ENCODE measurements around the gene ANKRD39. TPM values are rescaled to one million over a fixed set of nuclear protein-coding genes. Genes with fewer than 3 reads are reported as not detected.

ANKRD39 gene
- total and polyA plus RNA-seq, 9 of the 15 experiments (the other 6 are each of a cell fraction or from before 2014, with no cell fraction given), result 8.2 to 33.1 (median 23.8) TPM

- TF ChIP-seq ZNF318 (IDR thresholded peaks at IDR 0.05; ENCODE audit: borderline replicate concordance in 1 of 2, low read depth in 1 of 2) (no peak), MYNN (IDR thresholded peaks at IDR 0.05) (peak; percentile 30; the same call in 1 of the 2 replicates), MYNN (CRISPR knock-in tag; IDR thresholded peaks at IDR 0.05) (no peak), CXXC5 (CRISPR knock-in tag; IDR thresholded peaks at IDR 0.05) (peak; percentile 91), SAP30 (IDR thresholded peaks at IDR 0.05; ENCODE audit: borderline replicate concordance, insufficient read depth, low read depth, low read length, poor library complexity, severe bottlenecking) (peak; percentile 19), ZNF507 (tag; conservative IDR thresholded peaks at IDR 0.05) (no peak), CCNT2 (IDR thresholded peaks at IDR 0.05; ENCODE audit: borderline replicate concordance, extremely low read depth, insufficient read length, low read depth, low read length) (peak; percentile 80), CBX1 (IDR thresholded peaks at IDR 0.05; ENCODE audit: low read depth) (0 out of 2 replicates have a peak, but pooled peaks have one; percentile 11), POLR2A (conservative IDR thresholded peaks at IDR 0.05) (peak; percentile 61; the same call in 1 of the 2 replicates), THRAP3 (IDR thresholded peaks at IDR 0.05; ENCODE audit: borderline replicate concordance) (no peak)
- TF ChIP-seq, protein P1, sequence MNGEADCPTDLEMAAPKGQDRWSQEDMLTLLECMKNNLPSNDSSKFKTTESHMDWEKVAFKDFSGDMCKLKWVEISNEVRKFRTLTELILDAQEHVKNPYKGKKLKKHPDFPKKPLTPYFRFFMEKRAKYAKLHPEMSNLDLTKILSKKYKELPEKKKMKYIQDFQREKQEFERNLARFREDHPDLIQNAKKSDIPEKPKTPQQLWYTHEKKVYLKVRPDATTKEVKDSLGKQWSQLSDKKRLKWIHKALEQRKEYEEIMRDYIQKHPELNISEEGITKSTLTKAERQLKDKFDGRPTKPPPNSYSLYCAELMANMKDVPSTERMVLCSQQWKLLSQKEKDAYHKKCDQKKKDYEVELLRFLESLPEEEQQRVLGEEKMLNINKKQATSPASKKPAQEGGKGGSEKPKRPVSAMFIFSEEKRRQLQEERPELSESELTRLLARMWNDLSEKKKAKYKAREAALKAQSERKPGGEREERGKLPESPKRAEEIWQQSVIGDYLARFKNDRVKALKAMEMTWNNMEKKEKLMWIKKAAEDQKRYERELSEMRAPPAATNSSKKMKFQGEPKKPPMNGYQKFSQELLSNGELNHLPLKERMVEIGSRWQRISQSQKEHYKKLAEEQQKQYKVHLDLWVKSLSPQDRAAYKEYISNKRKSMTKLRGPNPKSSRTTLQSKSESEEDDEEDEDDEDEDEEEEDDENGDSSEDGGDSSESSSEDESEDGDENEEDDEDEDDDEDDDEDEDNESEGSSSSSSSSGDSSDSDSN (IDR thresholded peaks at IDR 0.05; ENCODE audit: borderline replicate concordance in 1 of 2, low read depth in 2 of 2, low read length in 2 of 2), result 0 out of 4 replicates have a peak, but pooled peaks of 1 of the 2 experiments have one; percentile 45
- TF ChIP-seq, protein P2, sequence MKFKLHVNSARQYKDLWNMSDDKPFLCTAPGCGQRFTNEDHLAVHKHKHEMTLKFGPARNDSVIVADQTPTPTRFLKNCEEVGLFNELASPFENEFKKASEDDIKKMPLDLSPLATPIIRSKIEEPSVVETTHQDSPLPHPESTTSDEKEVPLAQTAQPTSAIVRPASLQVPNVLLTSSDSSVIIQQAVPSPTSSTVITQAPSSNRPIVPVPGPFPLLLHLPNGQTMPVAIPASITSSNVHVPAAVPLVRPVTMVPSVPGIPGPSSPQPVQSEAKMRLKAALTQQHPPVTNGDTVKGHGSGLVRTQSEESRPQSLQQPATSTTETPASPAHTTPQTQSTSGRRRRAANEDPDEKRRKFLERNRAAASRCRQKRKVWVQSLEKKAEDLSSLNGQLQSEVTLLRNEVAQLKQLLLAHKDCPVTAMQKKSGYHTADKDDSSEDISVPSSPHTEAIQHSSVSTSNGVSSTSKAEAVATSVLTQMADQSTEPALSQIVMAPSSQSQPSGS (CRISPR knock-in tag; IDR thresholded peaks at IDR 0.05), result no peak; the same call in 1 of the 2 replicates
These were observed 10.9 kb upstream of the ANKRD39 start (continued) for GRCh38 chr2:96868555-96869280.

Data from K562 (cell line).